ENCODE measurements around the gene TRIM45.

GRCh38 chr1:117120774-117121588 is 568 bp downstream of the TRIM45 start:
- TF ChIP-seq CTCF (IDR thresholded peaks at IDR 0.05) (no peak), POLR2A (IDR thresholded peaks at IDR 0.05) (no peak)

Measured in stomach (tissue), 4 donors.